Skeletal muscle satellite cell (primary cell): ENCODE results near the gene KRTAP5-10. TPM values are rescaled to one million over a fixed set of nuclear protein-coding genes. Genes with fewer than 3 reads are reported as not detected.
"Not testable (repeated sequence)": the region's sequence is repeated elsewhere in the genome, so short reads cannot be mapped to it uniquely, and the experiment has no call there.

Source experiments
- H3K27me3 ChIP-seq: 2 replicates; pipeline ENCODE4 v1.7.0; 2013; ENCODE audit warnings: low read length; ENCODE audit not compliant: control insufficient read depth, insufficient read depth
- H3K36me3 ChIP-seq: 2 replicates; pipeline ENCODE4 v1.7.0; 2013; ENCODE audit warnings: mild to moderate bottlenecking, control low read depth, low read length; ENCODE audit not compliant: insufficient read depth
- H3K4me1 ChIP-seq: 2 replicates; pipeline ENCODE4 v1.7.0; 2013; ENCODE audit warnings: low read length; ENCODE audit not compliant: control insufficient read depth, insufficient read depth
- H3K4me2 ChIP-seq: 2 replicates; pipeline ENCODE4 v1.7.0; 2013; ENCODE audit warnings: mild to moderate bottlenecking, low read length
- H3K4me3 ChIP-seq: 2 replicates; pipeline ENCODE4 v1.7.0; 2013; ENCODE audit warnings: low read length
- H3K9ac ChIP-seq: 2 replicates; pipeline ENCODE4 v1.7.0; 2013; ENCODE audit warnings: mild to moderate bottlenecking, low read depth, low read length, moderate library complexity
- H3K9me3 ChIP-seq: replicated peaks from 2 replicates; pipeline ENCODE4 v1.7.0; 2013; ENCODE audit warnings: mild to moderate bottlenecking, control low read depth, low read length
- small RNA-seq: library from RNA; depleted of rRNA; stranded (forward); fragments of <200 nt; gene quantifications from one replicate; pipeline ENCODE3, GENCODE V24; 2012

Gene KRTAP5-10

GRCh38 chr11:71604798-71605488, 39.6 kb downstream of the KRTAP5-10 start:
- peaks cover 14% of the 10 kb centered on the region for H3K27me3 ChIP-seq

GRCh38 chr11:71606853-71607519, 41.6 kb downstream of the KRTAP5-10 start:
- H3K9ac ChIP-seq, H3K36me3 ChIP-seq, H3K4me1 ChIP-seq, H3K9me3 ChIP-seq, H3K4me3 ChIP-seq, H3K4me2 ChIP-seq: not testable (repeated sequence)
- H3K27me3 ChIP-seq: peaks cover 14% of the 10 kb centered on the region

More at GRCh38 chr11:71604798-71605488, 39.6 kb downstream of the KRTAP5-10 start:
- H3K4me1 ChIP-seq, H3K36me3 ChIP-seq, H3K4me2 ChIP-seq, H3K4me3 ChIP-seq, H3K9ac ChIP-seq, H3K9me3 ChIP-seq: not testable (repeated sequence)

- not testable (repeated sequence) for H3K4me2 ChIP-seq, H3K36me3 ChIP-seq, H3K9ac ChIP-seq, H3K4me3 ChIP-seq, H3K9me3 ChIP-seq, H3K4me1 ChIP-seq
- peaks cover 14% of the 10 kb centered on the region for H3K27me3 ChIP-seq
Observed at GRCh38 chr11:71607520-71608216, 42.3 kb downstream of the KRTAP5-10 start.

GRCh38 chr11:71608272-71608671, 42.9 kb downstream of the KRTAP5-10 start:
- not testable (repeated sequence) for H3K4me1 ChIP-seq, H3K4me2 ChIP-seq, H3K4me3 ChIP-seq, H3K9me3 ChIP-seq, H3K36me3 ChIP-seq, H3K9ac ChIP-seq
- peaks cover 14% of the 10 kb centered on the region for H3K27me3 ChIP-seq

- peaks cover 22% of the 10 kb centered on the region for H3K27me3 ChIP-seq
- not testable (repeated sequence) for H3K9me3 ChIP-seq, H3K4me3 ChIP-seq, H3K4me2 ChIP-seq, H3K36me3 ChIP-seq, H3K9ac ChIP-seq, H3K4me1 ChIP-seq
Observed at GRCh38 chr11:71611218-71611910, 46.0 kb downstream of the KRTAP5-10 start.

GRCh38 chr11:71613931-71614330, 48.6 kb downstream of the KRTAP5-10 start:
- not testable (repeated sequence) for H3K9ac ChIP-seq, H3K9me3 ChIP-seq, H3K36me3 ChIP-seq, H3K4me2 ChIP-seq, H3K27me3 ChIP-seq, H3K4me3 ChIP-seq, H3K4me1 ChIP-seq

GRCh38 chr11:71614366-71614917, 49.1 kb downstream of the KRTAP5-10 start:
- not testable (repeated sequence) for H3K27me3 ChIP-seq, H3K9ac ChIP-seq, H3K9me3 ChIP-seq, H3K4me3 ChIP-seq, H3K36me3 ChIP-seq, H3K4me1 ChIP-seq, H3K4me2 ChIP-seq

- H3K4me3 ChIP-seq, H3K4me2 ChIP-seq, H3K4me1 ChIP-seq, H3K36me3 ChIP-seq, H3K27me3 ChIP-seq, H3K9ac ChIP-seq, H3K9me3 ChIP-seq: not testable (repeated sequence)
Observed at GRCh38 chr11:71615003-71615402, 49.6 kb downstream of the KRTAP5-10 start.

Small RNA genes within 50 kb of the gene (small RNA-seq; reads per million reads assigned to genes)
- gene AP000867.1: not detected
- gene KRTAP5-14P: not detected
